Astrocyte (in vitro differentiated cells and primary cell): ENCODE results near the gene MDFIC.

Experiments used
- EZH2 ChIP-seq: IDR thresholded peaks from 2 replicates; pipeline ENCODE4 v1.6.1; 2012; ENCODE audit warnings: mild to moderate bottlenecking, low read length, inconsistent platforms; ENCODE audit not compliant: insufficient read depth
- TF ChIP-seq, protein P1 (sequence below): IDR thresholded peaks from 2 replicates; pipeline ENCODE4 v1.5.1; 2011; ENCODE audit warnings: low read depth, mild to moderate bottlenecking, inconsistent platforms, low read length, moderate library complexity; ENCODE audit not compliant: insufficient read depth

- TF ChIP-seq, protein P1, sequence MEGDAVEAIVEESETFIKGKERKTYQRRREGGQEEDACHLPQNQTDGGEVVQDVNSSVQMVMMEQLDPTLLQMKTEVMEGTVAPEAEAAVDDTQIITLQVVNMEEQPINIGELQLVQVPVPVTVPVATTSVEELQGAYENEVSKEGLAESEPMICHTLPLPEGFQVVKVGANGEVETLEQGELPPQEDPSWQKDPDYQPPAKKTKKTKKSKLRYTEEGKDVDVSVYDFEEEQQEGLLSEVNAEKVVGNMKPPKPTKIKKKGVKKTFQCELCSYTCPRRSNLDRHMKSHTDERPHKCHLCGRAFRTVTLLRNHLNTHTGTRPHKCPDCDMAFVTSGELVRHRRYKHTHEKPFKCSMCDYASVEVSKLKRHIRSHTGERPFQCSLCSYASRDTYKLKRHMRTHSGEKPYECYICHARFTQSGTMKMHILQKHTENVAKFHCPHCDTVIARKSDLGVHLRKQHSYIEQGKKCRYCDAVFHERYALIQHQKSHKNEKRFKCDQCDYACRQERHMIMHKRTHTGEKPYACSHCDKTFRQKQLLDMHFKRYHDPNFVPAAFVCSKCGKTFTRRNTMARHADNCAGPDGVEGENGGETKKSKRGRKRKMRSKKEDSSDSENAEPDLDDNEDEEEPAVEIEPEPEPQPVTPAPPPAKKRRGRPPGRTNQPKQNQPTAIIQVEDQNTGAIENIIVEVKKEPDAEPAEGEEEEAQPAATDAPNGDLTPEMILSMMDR = no peak
- TF ChIP-seq EZH2 = no peak
Measured at GRCh38 chr7:115008465-115009114, 86.7 kb downstream of the MDFIC start.
